PC-3 (cell line): ENCODE results near the gene ARHGDIG. TPM values are rescaled to one million over a fixed set of nuclear protein-coding genes. Genes with fewer than 3 reads are reported as not detected.

Experiments used
- ATAC-seq: fragments of 200-7000 bp; cut with Tn5 transposase; 2 replicates; pipeline ENCODE4 v1.9.1; 2020; ENCODE audit warnings: mild to moderate bottlenecking, moderate library complexity
- BruUV-seq: library from RNA; stranded (reverse); fragments of 400-500 nt; replicated peaks from 2 replicates; lab custom pipeline; 2021; lab: Mats Ljungman, UMichigan
- CTCF ChIA-PET: fragments of 300-600 bp; sonication (Branson Sonifier 250); formaldehyde crosslinking; loops from one replicate; lab custom pipeline; 2022; ENCODE audit warnings: antibody characterized with exemption; lab: Charles Lee
- POLR2A ChIA-PET: fragments of 300-600 bp; sonication (Branson Sonifier 250); formaldehyde crosslinking; loops from one replicate; lab custom pipeline; 2022; ENCODE audit warnings: antibody characterized with exemption; ENCODE audit not compliant: unreplicated experiment; lab: Charles Lee
- DNase-seq: peaks from one replicate; pipeline ENCODE4 v3.0.0-alpha.2; 2015
- H2AFZ ChIP-seq: fragments of 300-600 bp; sonication (generic); 2 replicates; pipeline ENCODE4 v1.6.0; 2016; ENCODE audit warnings: antibody characterized with exemption, low read length
- H3F3A ChIP-seq: fragments of 300-600 bp; sonication (generic); one replicate; pipeline ENCODE4 v1.6.0; 2017; ENCODE audit warnings: antibody characterized with exemption, low read length, control low read depth, mild to moderate bottlenecking; ENCODE audit not compliant: unreplicated experiment
- H3K27ac ChIP-seq: fragments of 300-600 bp; sonication (generic); 2 replicates; pipeline ENCODE4 v1.5.1; 2016; ENCODE audit warnings: mild to moderate bottlenecking, low read length
- H3K27me3 ChIP-seq: fragments of 300-600 bp; sonication (generic); 2 replicates; pipeline ENCODE4 v1.6.1; 2016; ENCODE audit warnings: low read length, mixed read lengths
- H3K36me3 ChIP-seq: fragments of 300-600 bp; sonication (generic); 2 replicates; pipeline ENCODE4 v1.6.1; 2016; ENCODE audit warnings: low read depth, mixed run types, low read length, mixed read lengths
- H3K4me1 ChIP-seq: fragments of 300-600 bp; sonication (generic); 2 replicates; pipeline ENCODE4 v1.5.1; 2016; ENCODE audit warnings: low read length; ENCODE audit not compliant: insufficient read depth
- H3K4me2 ChIP-seq: fragments of 300-600 bp; sonication (generic); 2 replicates; pipeline ENCODE4 v1.6.0; 2016; ENCODE audit warnings: low read length
- H3K4me3 ChIP-seq: fragments of 300-600 bp; sonication (generic); 2 replicates; pipeline ENCODE4 v1.5.1; 2016; ENCODE audit warnings: mild to moderate bottlenecking, low read length, mixed read lengths
- H3K79me2 ChIP-seq: fragments of 300-600 bp; sonication (generic); 2 replicates; pipeline ENCODE4 v1.6.1; 2017; ENCODE audit warnings: low read length, mixed read lengths
- H3K9ac ChIP-seq: fragments of 300-600 bp; sonication (generic); 2 replicates; pipeline ENCODE4 v1.6.0; 2016; ENCODE audit warnings: mild to moderate bottlenecking, low read length
- H3K9me2 ChIP-seq: fragments of 300-600 bp; sonication (generic); replicated peaks from 2 replicates; pipeline ENCODE4 v1.6.1; 2016; ENCODE audit warnings: mixed run types, low read length, mixed read lengths
- H3K9me3 ChIP-seq: fragments of 300-600 bp; sonication (generic); 2 replicates; pipeline ENCODE4 v1.6.1; 2016; ENCODE audit warnings: low read length, mixed read lengths
- H4K20me1 ChIP-seq: fragments of 300-600 bp; sonication (generic); 2 replicates; pipeline ENCODE4 v1.6.1; 2016; ENCODE audit warnings: low read length, mixed read lengths
- CTCF ChIP-seq: fragments of 300-600 bp; sonication (generic); conservative IDR thresholded peaks from 2 replicates; pipeline ENCODE4 v1.5.1; 2017; ENCODE audit warnings: antibody characterized with exemption, low read depth, mild to moderate bottlenecking, low read length
- EZH2 ChIP-seq: fragments of 300-600 bp; sonication (generic); IDR thresholded peaks from one replicate; pipeline ENCODE4 v1.6.1; 2017; ENCODE audit warnings: antibody characterized with exemption, mild to moderate bottlenecking, low read length; ENCODE audit not compliant: unreplicated experiment
- EZH2phosphoT487 ChIP-seq: fragments of 300-600 bp; sonication (generic); IDR thresholded peaks from 2 replicates; pipeline ENCODE4 v1.6.1; 2018; ENCODE audit warnings: mild to moderate bottlenecking, antibody characterized with exemption, low read length, borderline replicate concordance
- intact Hi-C: fragments of 100-400 bp; cut with micrococcal nuclease; formaldehyde crosslinking; loops from 2 replicates; pipeline ENCODE4 v1.9.0; 2023
- total RNA-seq: library from RNA; depleted of rRNA; stranded (reverse); fragments of >200 nt; gene quantifications from 2 replicates; pipeline ENCODE4 v1.2.3, GENCODE V29; 2014

The ARHGDIG gene
- total RNA-seq, 1 experiment from 2014 or later = not detected

GRCh38 chr16:259226-259625 is 21.2 kb upstream of the ARHGDIG start:
- intact Hi-C loops = no loop called here
- H3K79me2 ChIP-seq = no peaks in the 10 kb centered on the region
- DNase-seq (no peak), ATAC-seq (no peak)
- no peaks in the 10 kb centered on the region for H4K20me1 ChIP-seq
- CTCF ChIA-PET = no interaction called here
- no peak overlapping the region for H3K27ac ChIP-seq
- BruUV-seq = no TSS peak
- H3K4me3 ChIP-seq = no peak overlapping the region
- H2AFZ ChIP-seq = no peak overlapping the region
- POLR2A ChIA-PET = no interaction called here
- H3K9ac ChIP-seq = no peak overlapping the region
- no peak overlapping the region for H3K4me2 ChIP-seq
- TF ChIP-seq CTCF = no peak
- TF ChIP-seq EZH2 = no peak
- no peak for TF ChIP-seq EZH2phosphoT487
- H3K36me3 ChIP-seq = no peaks in the 10 kb centered on the region
- no peaks in the 10 kb centered on the region for H3K9me3 ChIP-seq
- no peaks in the 10 kb centered on the region for H3F3A ChIP-seq
- H3K9me2 ChIP-seq = no peaks in the 10 kb centered on the region
- no peaks in the 10 kb centered on the region for H3K4me1 ChIP-seq
- no peaks in the 10 kb centered on the region for H3K27me3 ChIP-seq

GRCh38 chr16:259814-260253 is 20.6 kb upstream of the ARHGDIG start:
- no peaks in the 10 kb centered on the region for H3K79me2 ChIP-seq
- ATAC-seq (no peak), DNase-seq (no peak)
- no TSS peak for BruUV-seq
- no peaks in the 10 kb centered on the region for H3F3A ChIP-seq
- no peak overlapping the region for H2AFZ ChIP-seq
- no peaks in the 10 kb centered on the region for H3K27me3 ChIP-seq
- no peak overlapping the region for H3K4me3 ChIP-seq
- no peak overlapping the region for H3K4me2 ChIP-seq
- H3K36me3 ChIP-seq = no peaks in the 10 kb centered on the region
- H3K4me1 ChIP-seq = no peaks in the 10 kb centered on the region
- intact Hi-C loops = no loop called here
- no peak overlapping the region for H3K9ac ChIP-seq
- POLR2A ChIA-PET = no interaction called here
- no peaks in the 10 kb centered on the region for H4K20me1 ChIP-seq
- H3K9me2 ChIP-seq = no peaks in the 10 kb centered on the region
- no peak overlapping the region for H3K27ac ChIP-seq
- no peaks in the 10 kb centered on the region for H3K9me3 ChIP-seq
- TF ChIP-seq EZH2 = no peak
- no peak for TF ChIP-seq CTCF
- TF ChIP-seq EZH2phosphoT487 = no peak
- CTCF ChIA-PET = no interaction called here

- BruUV-seq = no TSS peak
These were observed 20.1 kb upstream of the ARHGDIG start for GRCh38 chr16:260326-260725.

More at GRCh38 chr16:260326-260725, 20.1 kb upstream of the ARHGDIG start:
- Histone ChIP-seq H3K4me3 (no peak overlapping the region), H3K79me2 (no peaks in the 10 kb centered on the region), H3K27ac (no peak overlapping the region), H3K4me1 (no peaks in the 10 kb centered on the region), H3K36me3 (no peaks in the 10 kb centered on the region), H3K9me3 (no peaks in the 10 kb centered on the region), H3K27me3 (no peaks in the 10 kb centered on the region), H3K9ac (no peak overlapping the region), H2AFZ (no peak overlapping the region), H3K4me2 (no peak overlapping the region), H3K9me2 (no peaks in the 10 kb centered on the region), H4K20me1 (no peaks in the 10 kb centered on the region), H3F3A (no peaks in the 10 kb centered on the region)
- no peak for TF ChIP-seq CTCF
- no peak for TF ChIP-seq EZH2
- TF ChIP-seq EZH2phosphoT487 = no peak
- intact Hi-C loops = no loop called here
- ATAC-seq = no peak
- ChIA-PET POLR2A (no interaction called here), CTCF (no interaction called here)
- DNase-seq = no peak
